OCI-LY7 (cell line): ENCODE results near the gene FUZ. TPM values are rescaled to one million over a fixed set of nuclear protein-coding genes. Genes with fewer than 3 reads are reported as not detected.

ENCODE experiments used
- BruUV-seq: library from RNA; stranded (reverse); fragments of 400-500 nt; replicated peaks from 2 replicates; lab custom pipeline; 2021; lab: Mats Ljungman, UMichigan
- CTCF ChIA-PET: fragments of 300-600 bp; sonication (Branson Sonifier 250); formaldehyde crosslinking; loops from one replicate; lab custom pipeline; 2022; ENCODE audit warnings: antibody characterized with exemption; ENCODE audit not compliant: unreplicated experiment; lab: Charles Lee
- POLR2A ChIA-PET: fragments of 300-600 bp; sonication (Branson Sonifier 250); formaldehyde crosslinking; loops from one replicate; lab custom pipeline; 2022; ENCODE audit warnings: antibody characterized with exemption; lab: Charles Lee
- DNase-seq: peaks from one replicate; pipeline ENCODE4 v3.0.0-alpha.2; 2015; ENCODE audit warnings: low spot score
- H2AFZ ChIP-seq: fragments of 200-600 bp; sonication (generic), shearing (Covaris generic); 2 replicates; pipeline ENCODE4 v1.6.1; 2014; ENCODE audit warnings: mild to moderate bottlenecking, antibody characterized with exemption, low read length, moderate library complexity
- H3K27ac ChIP-seq: fragments of 200-600 bp; sonication (generic); 2 replicates; pipeline ENCODE4 v1.5.1; 2014; ENCODE audit warnings: mixed run types, low read depth, mild to moderate bottlenecking, moderate library complexity, low read length, inconsistent platforms; ENCODE audit not compliant: poor library complexity, severe bottlenecking
- H3K36me3 ChIP-seq: fragments of 200-600 bp; sonication (generic); 2 replicates; pipeline ENCODE4 v1.6.1; 2014; ENCODE audit warnings: mild to moderate bottlenecking, antibody characterized with exemption, low read length, moderate library complexity, mixed read lengths; ENCODE audit not compliant: insufficient read depth
- H3K4me1 ChIP-seq: fragments of 200-600 bp; sonication (generic); 2 replicates; pipeline ENCODE4 v1.5.1; 2014; ENCODE audit warnings: mild to moderate bottlenecking, low read length; ENCODE audit not compliant: insufficient read depth, poor library complexity, severe bottlenecking
- H3K4me2 ChIP-seq: fragments of 200-600 bp; sonication (generic); 2 replicates; pipeline ENCODE4 v1.6.1; 2014; ENCODE audit warnings: mild to moderate bottlenecking, low read length
- H3K4me3 ChIP-seq: fragments of 200-600 bp; sonication (generic); 2 replicates; pipeline ENCODE4 v1.5.1; 2014; ENCODE audit warnings: mild to moderate bottlenecking, low read depth, low read length; ENCODE audit not compliant: poor library complexity, severe bottlenecking
- H3K79me2 ChIP-seq: fragments of 200-600 bp; sonication (generic); 2 replicates; pipeline ENCODE4 v1.6.1; 2016; ENCODE audit warnings: low read depth, mild to moderate bottlenecking, low read length, moderate library complexity, mixed read lengths; ENCODE audit not compliant: insufficient read depth
- H3K9me2 ChIP-seq: fragments of 200-600 bp; sonication (generic); 2 replicates; pipeline ENCODE4 v1.6.1; 2016; ENCODE audit warnings: mild to moderate bottlenecking, low read length, mixed read lengths; ENCODE audit not compliant: insufficient read depth
- H3K9me3 ChIP-seq: fragments of 200-600 bp; sonication (generic); 2 replicates; pipeline ENCODE4 v1.6.1; 2014; ENCODE audit warnings: mild to moderate bottlenecking, mixed run types, low read length, mixed read lengths
- H4K20me1 ChIP-seq: fragments of 200-600 bp; sonication (generic); 2 replicates; pipeline ENCODE4 v1.6.1; 2014; ENCODE audit warnings: mild to moderate bottlenecking, antibody characterized with exemption, low read length, moderate library complexity, mixed read lengths; ENCODE audit not compliant: insufficient read depth
- EZH2phosphoT487 ChIP-seq: fragments of 200-600 bp; sonication (generic); IDR thresholded peaks from 2 replicates; pipeline ENCODE4 v1.6.1; 2018; ENCODE audit warnings: low read depth, borderline replicate concordance, mild to moderate bottlenecking, mixed run types, antibody characterized with exemption, low read length, moderate library complexity, mixed read lengths
- intact Hi-C: fragments of 100-400 bp; cut with micrococcal nuclease; formaldehyde crosslinking; loops from one replicate; pipeline ENCODE4 v1.10.0; 2022; ENCODE audit not compliant: unreplicated experiment
- total RNA-seq, 2 experiments: library from RNA; depleted of rRNA in 1 of 2; stranded (reverse); fragments of >200 nt in 1 of 2; shearing (Covaris generic) in 1 of 2; gene quantifications; 2 replicates each; pipeline ENCODE4 v1.2.3, GENCODE V29; 2014 to 2022
- TF ChIP-seq, protein P1 (sequence below): fragments of 200-600 bp; sonication (generic); conservative IDR thresholded peaks from 2 replicates; pipeline ENCODE4 v1.5.1; 2014; ENCODE audit warnings: mild to moderate bottlenecking, antibody characterized with exemption, low read length, moderate library complexity, mixed read lengths

The FUZ gene
- total RNA-seq, 2 experiments from 2014 or later: 28.1 to 33.6 TPM

DNA sequence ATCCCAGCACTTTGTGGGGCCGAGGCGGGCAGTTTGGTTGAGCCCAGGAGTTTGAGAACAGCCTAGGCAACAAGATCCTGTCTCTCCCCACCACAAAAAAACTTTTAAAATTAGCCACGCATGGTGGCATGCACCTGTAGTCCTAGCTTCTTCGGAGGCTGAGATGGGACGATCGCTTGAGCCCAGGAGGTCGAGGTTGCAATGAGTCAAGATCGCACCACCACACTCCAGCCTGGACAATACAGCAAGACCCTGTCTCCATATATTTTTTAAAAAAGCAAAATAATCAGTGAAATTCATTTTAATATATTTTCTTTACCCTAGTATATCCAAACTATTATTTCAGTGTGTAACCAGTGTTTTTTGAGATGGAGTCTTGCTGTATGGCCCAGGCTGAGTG is 38.1 kb downstream of the FUZ start:
- POLR2A ChIA-PET: interaction anchor here (0.6 kb wide), 1 partner anchor 46 kb away, joined by 3 read pairs; no protein-coding TSS in a partner anchor
- H3K4me2 ChIP-seq: no peak overlapping the region
- TF ChIP-seq EZH2phosphoT487: no peak
- TF ChIP-seq, protein P1, sequence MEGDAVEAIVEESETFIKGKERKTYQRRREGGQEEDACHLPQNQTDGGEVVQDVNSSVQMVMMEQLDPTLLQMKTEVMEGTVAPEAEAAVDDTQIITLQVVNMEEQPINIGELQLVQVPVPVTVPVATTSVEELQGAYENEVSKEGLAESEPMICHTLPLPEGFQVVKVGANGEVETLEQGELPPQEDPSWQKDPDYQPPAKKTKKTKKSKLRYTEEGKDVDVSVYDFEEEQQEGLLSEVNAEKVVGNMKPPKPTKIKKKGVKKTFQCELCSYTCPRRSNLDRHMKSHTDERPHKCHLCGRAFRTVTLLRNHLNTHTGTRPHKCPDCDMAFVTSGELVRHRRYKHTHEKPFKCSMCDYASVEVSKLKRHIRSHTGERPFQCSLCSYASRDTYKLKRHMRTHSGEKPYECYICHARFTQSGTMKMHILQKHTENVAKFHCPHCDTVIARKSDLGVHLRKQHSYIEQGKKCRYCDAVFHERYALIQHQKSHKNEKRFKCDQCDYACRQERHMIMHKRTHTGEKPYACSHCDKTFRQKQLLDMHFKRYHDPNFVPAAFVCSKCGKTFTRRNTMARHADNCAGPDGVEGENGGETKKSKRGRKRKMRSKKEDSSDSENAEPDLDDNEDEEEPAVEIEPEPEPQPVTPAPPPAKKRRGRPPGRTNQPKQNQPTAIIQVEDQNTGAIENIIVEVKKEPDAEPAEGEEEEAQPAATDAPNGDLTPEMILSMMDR: no peak
- no peak for DNase-seq
- CTCF ChIA-PET: no interaction called here
- BruUV-seq: no TSS peak
- H3K79me2 ChIP-seq: no peaks in the 10 kb centered on the region; the same call in 1 of the 2 replicates
- intact Hi-C loops: no loop called here
- no peak overlapping the region for H3K4me3 ChIP-seq
- H3K9me3 ChIP-seq: no peaks in the 10 kb centered on the region
- no peak overlapping the region for H3K27ac ChIP-seq
- peaks cover 11% of the 10 kb centered on the region for H3K4me1 ChIP-seq
- H3K36me3 ChIP-seq: peaks cover 12% of the 10 kb centered on the region; the same call in 1 of the 2 replicates
- H3K9me2 ChIP-seq: no peaks in the 10 kb centered on the region
- no peaks in the 10 kb centered on the region for H4K20me1 ChIP-seq
- no peak overlapping the region for H2AFZ ChIP-seq

DNA sequence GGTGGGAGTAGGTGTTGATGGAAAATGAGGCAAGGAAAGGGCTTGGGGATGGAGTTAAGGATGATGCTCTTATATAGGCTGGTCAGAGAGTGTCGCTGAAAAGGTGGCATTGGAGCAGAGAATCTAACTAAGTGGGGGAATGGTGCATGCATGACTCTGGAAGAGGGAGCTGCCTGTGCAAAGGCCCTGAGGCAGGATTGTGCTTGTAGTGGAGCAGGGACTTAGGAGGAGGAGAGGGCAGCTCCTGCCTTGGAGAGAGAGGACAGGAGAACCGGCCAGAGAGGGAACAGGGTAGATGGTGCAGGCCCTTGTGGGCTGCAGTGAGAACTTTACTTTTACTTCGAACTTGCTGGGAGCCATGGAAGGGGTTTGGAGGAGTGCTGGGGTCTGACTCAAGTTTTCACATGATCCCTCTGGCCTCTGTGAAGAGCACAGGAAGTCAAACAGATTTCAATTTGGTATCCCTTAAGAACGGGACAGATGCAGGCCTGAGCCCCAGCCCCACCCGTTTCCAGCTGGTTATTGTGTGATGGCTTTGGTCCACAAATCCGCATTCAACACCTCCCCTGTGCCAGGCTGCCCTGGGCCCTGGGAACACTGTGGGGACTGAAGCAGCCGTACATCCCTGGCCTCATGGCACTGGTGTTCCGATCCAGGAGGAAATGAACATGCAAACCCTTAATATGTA is 39.3 kb downstream of the FUZ start:
- ChIA-PET CTCF (no interaction called here), POLR2A (no interaction called here)
- Histone ChIP-seq H3K4me1 (peaks cover 4% of the 10 kb centered on the region), H3K27ac (no peak overlapping the region), H3K4me2 (no peak overlapping the region), H4K20me1 (no peaks in the 10 kb centered on the region; the same call in 1 of the 2 replicates), H3K4me3 (no peak overlapping the region), H2AFZ (no peak overlapping the region), H3K79me2 (no peaks in the 10 kb centered on the region; the same call in 1 of the 2 replicates), H3K9me3 (no peaks in the 10 kb centered on the region), H3K9me2 (no peaks in the 10 kb centered on the region), H3K36me3 (peaks cover 12% of the 10 kb centered on the region)
- TF ChIP-seq, protein P1: no peak
- no peak for DNase-seq
- intact Hi-C loops: no loop called here
- no TSS peak for BruUV-seq

DNA sequence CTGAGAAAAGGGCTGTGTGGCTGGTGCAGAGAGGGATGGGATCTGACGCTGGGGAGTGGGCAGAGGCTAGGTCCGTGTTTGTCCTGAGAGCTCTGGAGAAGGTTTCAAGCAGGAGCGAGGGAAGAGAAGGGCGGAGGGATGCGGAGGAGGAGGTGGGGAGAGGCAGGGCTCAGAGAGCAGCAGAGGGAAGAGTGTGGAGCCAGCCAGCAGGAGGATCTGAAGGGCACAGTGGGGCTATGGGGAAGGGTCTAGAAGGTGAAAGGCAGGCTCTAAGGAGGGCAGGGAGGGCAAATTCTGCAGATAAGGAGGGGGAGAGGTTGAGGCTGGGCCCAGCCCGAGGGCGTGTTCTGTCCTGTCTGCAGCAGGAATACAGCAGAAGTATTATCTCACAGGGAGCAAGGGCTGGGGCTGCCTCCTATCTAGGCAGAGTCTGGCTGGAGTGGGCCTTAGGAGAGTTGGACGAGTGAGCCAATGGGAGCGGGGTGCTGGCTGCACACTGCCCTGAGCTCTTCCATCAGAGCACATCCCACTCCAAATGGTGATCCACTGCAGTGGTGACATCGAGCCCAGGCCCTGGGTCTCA is 40.2 kb downstream of the FUZ start:
- no peak for DNase-seq
- no peaks in the 10 kb centered on the region for H3K9me2 ChIP-seq
- H4K20me1 ChIP-seq: no peaks in the 10 kb centered on the region; the same call in 1 of the 2 replicates
- H3K9me3 ChIP-seq: no peaks in the 10 kb centered on the region
- intact Hi-C loops: no loop called here
- H3K4me1 ChIP-seq: peaks cover 9% of the 10 kb centered on the region
- CTCF ChIA-PET: no interaction called here
- H3K27ac ChIP-seq: no peak overlapping the region
- POLR2A ChIA-PET: no interaction called here
- H3K36me3 ChIP-seq: peaks cover 12% of the 10 kb centered on the region
- no peak overlapping the region for H3K4me2 ChIP-seq
- no peak overlapping the region for H2AFZ ChIP-seq
- TF ChIP-seq, protein P1: no peak
- TF ChIP-seq EZH2phosphoT487: no peak
- H3K79me2 ChIP-seq: peaks cover 2% of the 10 kb centered on the region; the same call in 1 of the 2 replicates
- no TSS peak for BruUV-seq
- no peak overlapping the region for H3K4me3 ChIP-seq
